Neural cell (in vitro differentiated cells): Measurements from ENCODE around the gene HARS2. TPM values are rescaled to one million over a fixed set of nuclear protein-coding genes. Genes with fewer than 3 reads are reported as not detected.

Experiments
- H2AFZ ChIP-seq: fragments of 200-600, 300-800 bp; sonication (generic), shearing (Covaris generic); 2 replicates; pipeline ENCODE4 v1.6.0; 2014; ENCODE audit warnings: low read depth, mild to moderate bottlenecking, antibody characterized with exemption, low read length, moderate library complexity
- H3F3A ChIP-seq: fragments of 200-600 bp; shearing (Covaris generic); 2 replicates; pipeline ENCODE4 v1.6.1; 2016; ENCODE audit warnings: mild to moderate bottlenecking, moderate library complexity, mixed read lengths, antibody characterized with exemption, low read length; ENCODE audit not compliant: insufficient read depth, poor library complexity, severe bottlenecking
- H3K27ac ChIP-seq: fragments of 200-600, 300-800 bp; sonication (generic), shearing (Covaris generic); 2 replicates; pipeline ENCODE4 v1.5.1; 2014; ENCODE audit warnings: mild to moderate bottlenecking, low read length, moderate library complexity
- H3K27me3 ChIP-seq: fragments of 300-800, 200-600 bp; sonication (generic), shearing (Covaris generic); 2 replicates; pipeline ENCODE4 v1.6.0; 2014; ENCODE audit warnings: mild to moderate bottlenecking, low read depth, low read length, moderate library complexity; ENCODE audit not compliant: insufficient read depth
- H3K36me3 ChIP-seq: fragments of 300-800, 200-600 bp; sonication (generic), shearing (Covaris generic); 2 replicates; pipeline ENCODE4 v1.5.1; 2014; ENCODE audit warnings: mild to moderate bottlenecking, antibody characterized with exemption, low read length, moderate library complexity; ENCODE audit not compliant: insufficient read depth
- H3K4me2 ChIP-seq: fragments of 300-800, 200-600 bp; sonication (generic), shearing (Covaris generic); 2 replicates; pipeline ENCODE4 v1.6.0; 2014; ENCODE audit warnings: mild to moderate bottlenecking, low read length
- H3K4me3 ChIP-seq: fragments of 300-800, 200-600 bp; sonication (generic), shearing (Covaris generic); 2 replicates; pipeline ENCODE4 v1.5.1; 2014; ENCODE audit warnings: mild to moderate bottlenecking, low read length, moderate library complexity
- H3K79me2 ChIP-seq: fragments of 200-600 bp; shearing (Covaris generic); replicated peaks from 2 replicates; pipeline ENCODE4 v1.6.0; 2014; ENCODE audit warnings: mild to moderate bottlenecking, low read length, moderate library complexity; ENCODE audit not compliant: insufficient read depth
- H3K9ac ChIP-seq: fragments of 300-800, 200-600 bp; sonication (generic), shearing (Covaris generic); 2 replicates; pipeline ENCODE4 v1.6.1; 2016; ENCODE audit warnings: mild to moderate bottlenecking, low read length, mixed read lengths
- H3K9me2 ChIP-seq: fragments of 200-600 bp; shearing (Covaris generic); 2 replicates; pipeline ENCODE4 v1.6.1; 2016; ENCODE audit warnings: mild to moderate bottlenecking, low read length, mixed read lengths; ENCODE audit not compliant: insufficient read depth
- H3K9me3 ChIP-seq: fragments of 200-600, 300-800 bp; sonication (generic), shearing (Covaris generic); 2 replicates; pipeline ENCODE4 v1.6.1; 2016; ENCODE audit warnings: mild to moderate bottlenecking, mixed run types, low read length, moderate library complexity, mixed read lengths
- H4K20me1 ChIP-seq: fragments of 200-600 bp; shearing (Covaris generic); 2 replicates; pipeline ENCODE4 v1.6.1; 2016; ENCODE audit warnings: mild to moderate bottlenecking, mixed run types; ENCODE audit not compliant: insufficient read depth
- EP300 ChIP-seq: fragments of 450-650 bp; conservative IDR thresholded peaks from 2 replicates; pipeline ENCODE4 v1.6.1; 2014; ENCODE audit warnings: antibody characterized with exemption, mild to moderate bottlenecking, moderate library complexity; ENCODE audit not compliant: poor library complexity, severe bottlenecking
- EZH2 ChIP-seq: fragments of 200-600, 300-800 bp; shearing (Covaris generic), sonication (generic); IDR thresholded peaks from 2 replicates; pipeline ENCODE4 v1.6.1; 2014; ENCODE audit warnings: antibody characterized with exemption, low read length, borderline replicate concordance, mild to moderate bottlenecking; ENCODE audit not compliant: insufficient read depth, poor library complexity, severe bottlenecking
- MXI1 ChIP-seq: fragments of 450-650 bp; conservative IDR thresholded peaks from 2 replicates; pipeline ENCODE4 v1.6.1; 2014; ENCODE audit warnings: antibody characterized with exemption, mild to moderate bottlenecking; ENCODE audit not compliant: poor library complexity, severe bottlenecking
- POLR2AphosphoS5 ChIP-seq: IDR thresholded peaks from 2 replicates; pipeline ENCODE4 v1.6.1; 2012
- RAD21 ChIP-seq: fragments of 450-650 bp; conservative IDR thresholded peaks from 2 replicates; pipeline ENCODE4 v1.6.1; 2014; ENCODE audit warnings: antibody characterized with exemption, mild to moderate bottlenecking, moderate library complexity
- SMC3 ChIP-seq: fragments of 450-650 bp; conservative IDR thresholded peaks from 2 replicates; pipeline ENCODE4 v1.6.1; 2014; ENCODE audit warnings: antibody characterized with exemption, mild to moderate bottlenecking, moderate library complexity; ENCODE audit not compliant: poor library complexity
- TAF1 ChIP-seq: IDR thresholded peaks from 2 replicates; pipeline ENCODE4 v1.6.1; 2012; ENCODE audit warnings: low read depth
- polyA plus RNA-seq: library from polyadenylated mRNA; depleted of rRNA; stranded (reverse); fragments of >200 nt; gene quantifications from 2 replicates; pipeline ENCODE4 v1.2.3, GENCODE V29; 2014
- TF ChIP-seq, protein P1 (sequence below): IDR thresholded peaks from 2 replicates; pipeline ENCODE4 v1.6.1; 2012; ENCODE audit warnings: borderline replicate concordance
- TF ChIP-seq, protein P2 (sequence below): fragments of 450-650 bp; IDR thresholded peaks from 2 replicates; pipeline ENCODE4 v1.5.1; 2014; ENCODE audit warnings: antibody characterized with exemption, mild to moderate bottlenecking, moderate library complexity; ENCODE audit not compliant: poor library complexity, severe bottlenecking

The HARS2 gene
- polyA plus RNA-seq, 1 donor from 2014 or later, result 102 TPM

GRCh38 chr5:140710899-140711552, 19.8 kb downstream of the HARS2 start:
- Histone ChIP-seq H3K9ac (no peak overlapping the region), H2AFZ (no peak overlapping the region)

GRCh38 chr5:140711794-140712193, 20.5 kb downstream of the HARS2 start:
- Histone ChIP-seq H3K27ac (no peak overlapping the region), H3K27me3 (no peaks in the 10 kb centered on the region), H2AFZ (no peak overlapping the region), H4K20me1 (no peaks in the 10 kb centered on the region), H3K36me3 (no peaks in the 10 kb centered on the region), H3K79me2 (no peaks in the 10 kb centered on the region), H3K9me3 (no peaks in the 10 kb centered on the region), H3K4me3 (no peak overlapping the region), H3K4me2 (no peak overlapping the region), H3F3A (no peaks in the 10 kb centered on the region), H3K9ac (no peak overlapping the region), H3K9me2 (no peaks in the 10 kb centered on the region)
- TF ChIP-seq EZH2 (no peak), EP300 (no peak), POLR2AphosphoS5 (no peak), RAD21 (no peak), MXI1 (no peak), TAF1 (no peak)
- TF ChIP-seq, protein P1, sequence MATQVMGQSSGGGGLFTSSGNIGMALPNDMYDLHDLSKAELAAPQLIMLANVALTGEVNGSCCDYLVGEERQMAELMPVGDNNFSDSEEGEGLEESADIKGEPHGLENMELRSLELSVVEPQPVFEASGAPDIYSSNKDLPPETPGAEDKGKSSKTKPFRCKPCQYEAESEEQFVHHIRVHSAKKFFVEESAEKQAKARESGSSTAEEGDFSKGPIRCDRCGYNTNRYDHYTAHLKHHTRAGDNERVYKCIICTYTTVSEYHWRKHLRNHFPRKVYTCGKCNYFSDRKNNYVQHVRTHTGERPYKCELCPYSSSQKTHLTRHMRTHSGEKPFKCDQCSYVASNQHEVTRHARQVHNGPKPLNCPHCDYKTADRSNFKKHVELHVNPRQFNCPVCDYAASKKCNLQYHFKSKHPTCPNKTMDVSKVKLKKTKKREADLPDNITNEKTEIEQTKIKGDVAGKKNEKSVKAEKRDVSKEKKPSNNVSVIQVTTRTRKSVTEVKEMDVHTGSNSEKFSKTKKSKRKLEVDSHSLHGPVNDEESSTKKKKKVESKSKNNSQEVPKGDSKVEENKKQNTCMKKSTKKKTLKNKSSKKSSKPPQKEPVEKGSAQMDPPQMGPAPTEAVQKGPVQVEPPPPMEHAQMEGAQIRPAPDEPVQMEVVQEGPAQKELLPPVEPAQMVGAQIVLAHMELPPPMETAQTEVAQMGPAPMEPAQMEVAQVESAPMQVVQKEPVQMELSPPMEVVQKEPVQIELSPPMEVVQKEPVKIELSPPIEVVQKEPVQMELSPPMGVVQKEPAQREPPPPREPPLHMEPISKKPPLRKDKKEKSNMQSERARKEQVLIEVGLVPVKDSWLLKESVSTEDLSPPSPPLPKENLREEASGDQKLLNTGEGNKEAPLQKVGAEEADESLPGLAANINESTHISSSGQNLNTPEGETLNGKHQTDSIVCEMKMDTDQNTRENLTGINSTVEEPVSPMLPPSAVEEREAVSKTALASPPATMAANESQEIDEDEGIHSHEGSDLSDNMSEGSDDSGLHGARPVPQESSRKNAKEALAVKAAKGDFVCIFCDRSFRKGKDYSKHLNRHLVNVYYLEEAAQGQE, result no peak
- TF ChIP-seq, protein P2, sequence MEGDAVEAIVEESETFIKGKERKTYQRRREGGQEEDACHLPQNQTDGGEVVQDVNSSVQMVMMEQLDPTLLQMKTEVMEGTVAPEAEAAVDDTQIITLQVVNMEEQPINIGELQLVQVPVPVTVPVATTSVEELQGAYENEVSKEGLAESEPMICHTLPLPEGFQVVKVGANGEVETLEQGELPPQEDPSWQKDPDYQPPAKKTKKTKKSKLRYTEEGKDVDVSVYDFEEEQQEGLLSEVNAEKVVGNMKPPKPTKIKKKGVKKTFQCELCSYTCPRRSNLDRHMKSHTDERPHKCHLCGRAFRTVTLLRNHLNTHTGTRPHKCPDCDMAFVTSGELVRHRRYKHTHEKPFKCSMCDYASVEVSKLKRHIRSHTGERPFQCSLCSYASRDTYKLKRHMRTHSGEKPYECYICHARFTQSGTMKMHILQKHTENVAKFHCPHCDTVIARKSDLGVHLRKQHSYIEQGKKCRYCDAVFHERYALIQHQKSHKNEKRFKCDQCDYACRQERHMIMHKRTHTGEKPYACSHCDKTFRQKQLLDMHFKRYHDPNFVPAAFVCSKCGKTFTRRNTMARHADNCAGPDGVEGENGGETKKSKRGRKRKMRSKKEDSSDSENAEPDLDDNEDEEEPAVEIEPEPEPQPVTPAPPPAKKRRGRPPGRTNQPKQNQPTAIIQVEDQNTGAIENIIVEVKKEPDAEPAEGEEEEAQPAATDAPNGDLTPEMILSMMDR, result no peak

More at GRCh38 chr5:140710899-140711552, 19.8 kb downstream of the HARS2 start:
- Histone ChIP-seq H3K4me3 (peak overlapping the region; percentile 8), H3K9me2 (no peaks in the 10 kb centered on the region), H3K27ac (no peak overlapping the region), H3K9me3 (no peaks in the 10 kb centered on the region), H4K20me1 (no peaks in the 10 kb centered on the region), H3K27me3 (no peaks in the 10 kb centered on the region), H3K4me2 (no peak overlapping the region), H3K79me2 (no peaks in the 10 kb centered on the region), H3F3A (no peaks in the 10 kb centered on the region), H3K36me3 (no peaks in the 10 kb centered on the region)
- TF ChIP-seq SMC3, result no peak
- no peak for TF ChIP-seq EZH2
- no peak for TF ChIP-seq MXI1
- no peak for TF ChIP-seq TAF1
- TF ChIP-seq RAD21, result no peak
- TF ChIP-seq, protein P1, result no peak
- TF ChIP-seq, protein P2, result no peak
- TF ChIP-seq EP300, result no peak
- no peak for TF ChIP-seq POLR2AphosphoS5
